DMS153 treated with DMSO at 0.1 percent for 48 hours (cell line): ENCODE measurements around the gene SCT.

Experiments
- DNase-seq: peaks from one replicate; lab custom pipeline; 2025; ENCODE audit not compliant: unreplicated experiment; lab: John Stamatoyannopoulos, UW

SCT gene

GRCh38 chr11:643849-644738 lies 17.1 kb upstream of the SCT start:
- no peak for DNase-seq

- DNase-seq = no peak
These were observed 16.4 kb upstream of the SCT start for GRCh38 chr11:643366-643765.

GRCh38 chr11:641806-642370 lies 14.9 kb upstream of the SCT start:
- DNase-seq = no peak

- DNase-seq = no peak
These were observed 13.2 kb upstream of the SCT start for GRCh38 chr11:640021-640706.

- DNase-seq = no peak
These were observed 12.5 kb upstream of the SCT start for GRCh38 chr11:639332-639955.

GRCh38 chr11:638631-639331 lies 11.8 kb upstream of the SCT start:
- DNase-seq = no peak

- DNase-seq = no peak
These were observed 10.9 kb upstream of the SCT start for GRCh38 chr11:637593-638521.

- DNase-seq = no peak
These were observed 10.3 kb upstream of the SCT start for GRCh38 chr11:637333-637592.

GRCh38 chr11:636511-637332 lies 9.7 kb upstream of the SCT start, which contains the start of gene DRD4:
Gene DRD4, plus strand, starts transcription at chr11:637269. Its CDS starts 36 bp downstream, at chr11:637305.
- no peak for DNase-seq

GRCh38 chr11:635945-636510 lies 9.0 kb upstream of the SCT start:
- DNase-seq = no peak

GRCh38 chr11:630871-631270 lies 3.9 kb upstream of the SCT start:
- DNase-seq = no peak

- no peak for DNase-seq
These were observed 2.2 kb upstream of the SCT start for GRCh38 chr11:629237-629583.

GRCh38 chr11:628056-628455 lies 1.1 kb upstream of the SCT start:
- no peak for DNase-seq

- no peak for DNase-seq
These were observed 261 bp upstream of the SCT start for GRCh38 chr11:627308-627576.

- DNase-seq = no peak
These were observed 1.2 kb downstream of the SCT start for GRCh38 chr11:625636-626268.

GRCh38 chr11:624705-625635 lies 2.0 kb downstream of the SCT start, which contains the start of gene CDHR5:
Gene CDHR5, minus strand, starts transcription at chr11:624955. Its CDS starts 53 bp downstream, at chr11:624902.
- DNase-seq = no peak

GRCh38 chr11:623999-624704 lies 2.8 kb downstream of the SCT start:
- no peak for DNase-seq
